GM21381 (cell line): Measurements from ENCODE around the gene UBXN2A.
"Not testable (repeated sequence)": the region's sequence is repeated elsewhere in the genome, so short reads cannot be mapped to it uniquely, and the experiment has no call there.

Source experiments
- ATAC-seq: cut with Tn5 transposase; IDR thresholded peaks from one replicate; pipeline ENCODE4 v1.9.1; 2021; ENCODE audit warnings: mild to moderate bottlenecking, moderate library complexity; ENCODE audit not compliant: unreplicated experiment

The UBXN2A gene

DNA sequence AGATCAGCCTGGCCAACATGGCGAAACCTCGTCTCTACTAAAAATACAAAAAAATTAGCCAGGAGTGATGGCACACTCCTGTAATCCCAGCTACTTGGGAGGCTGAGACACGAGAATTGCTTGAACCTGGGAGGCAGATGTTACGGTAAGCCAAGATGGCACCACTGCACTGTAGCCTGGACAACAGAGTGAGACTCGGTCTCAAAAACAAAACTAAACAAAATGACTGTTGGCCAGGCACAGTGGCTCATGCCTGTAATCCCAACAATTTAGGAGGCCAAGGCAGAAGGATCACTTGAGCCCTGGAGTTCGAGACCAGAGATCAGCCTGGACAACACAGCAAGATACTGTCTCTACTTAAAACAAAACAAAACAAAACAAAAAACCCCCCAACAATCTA lies 102.9 kb downstream of the UBXN2A start:
- ATAC-seq, result not testable (repeated sequence)

GRCh38 chr2:24045511-24046508 lies 105.5 kb downstream of the UBXN2A start:
- ATAC-seq, result no peak

GRCh38 chr2:24046599-24046929 lies 106.3 kb downstream of the UBXN2A start:
- ATAC-seq, result no peak

DNA sequence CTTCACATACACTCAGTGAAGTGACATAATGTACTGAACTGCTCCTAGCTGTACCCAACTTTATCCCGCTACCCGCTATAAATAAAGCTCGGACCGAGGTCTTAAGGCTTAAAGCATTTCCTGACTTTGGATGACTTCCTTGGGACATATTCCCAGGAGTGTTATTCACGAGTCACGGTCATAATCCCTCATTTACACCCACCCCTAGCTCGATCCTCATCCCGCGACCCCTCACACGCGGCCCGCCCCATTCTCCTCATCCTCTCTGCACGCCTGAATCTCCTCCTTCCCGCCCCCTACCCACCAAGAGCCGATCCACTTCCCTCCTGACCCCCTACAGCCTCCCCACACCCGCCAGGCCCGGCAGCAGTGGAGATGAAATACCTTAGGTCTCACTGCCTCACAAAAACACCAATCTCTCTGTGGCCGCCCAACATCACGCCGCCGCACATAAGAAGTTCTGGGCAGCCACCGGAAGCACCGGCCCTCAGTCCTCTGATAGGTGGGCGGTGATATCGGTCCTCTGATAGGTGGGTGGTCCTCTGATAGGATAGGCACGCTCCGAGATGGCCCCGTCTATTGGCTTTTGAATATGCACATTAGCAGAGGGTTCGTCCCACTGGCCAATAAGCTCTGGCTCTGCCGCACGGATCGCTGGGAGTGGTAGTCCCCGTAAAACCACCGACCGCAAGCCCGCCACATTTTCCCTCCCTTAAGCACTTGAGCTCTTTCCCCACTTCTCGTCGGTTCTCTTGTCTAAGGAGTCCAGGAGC lies 106.9 kb downstream of the UBXN2A start, which contains the start of gene WDCP:
Gene WDCP (minus strand): TSS at position 462 of the 773 bp plus-strand sequence. CDS start 7,897 bp downstream, outside the sequence.
- peak; percentile 97 for ATAC-seq

GRCh38 chr2:24047703-24048033 lies 107.4 kb downstream of the UBXN2A start:
- ATAC-seq, result no peak

- ATAC-seq, result no peak
Observed at GRCh38 chr2:24048769-24049484, 108.7 kb downstream of the UBXN2A start.

DNA sequence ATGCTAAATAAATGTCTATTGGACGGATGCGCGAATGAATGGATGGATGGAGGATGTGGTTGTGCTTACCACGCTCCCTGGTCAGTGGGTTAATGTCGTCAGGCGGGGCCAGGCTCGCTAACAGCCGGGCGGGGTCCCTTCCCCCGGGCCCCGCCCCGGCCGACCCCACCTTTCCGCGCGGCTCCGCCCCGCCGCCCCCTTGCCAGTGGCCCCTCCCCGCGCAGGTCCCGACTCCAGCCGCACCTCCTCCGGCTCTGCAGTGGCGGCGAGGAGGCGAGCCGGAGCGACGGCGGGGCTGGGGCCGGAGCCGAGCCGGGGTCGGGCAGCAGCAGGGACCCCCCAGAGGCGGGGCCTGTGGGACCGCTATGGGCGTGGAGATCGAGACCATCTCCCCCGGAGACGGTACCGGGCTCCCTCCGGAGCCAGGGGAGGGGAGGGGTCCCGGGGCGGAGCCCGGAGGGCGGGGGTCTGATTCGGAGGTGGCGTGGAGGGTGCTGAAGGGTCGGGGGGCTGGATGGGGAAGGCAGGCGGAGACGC lies 109.3 kb downstream of the UBXN2A start, which contains the start of gene FKBP1B:
Gene FKBP1B (plus strand): TSS at position 257 of the 537 bp plus-strand sequence. CDS start 109 bp downstream, at position 366.
- ATAC-seq, result no peak

DNA sequence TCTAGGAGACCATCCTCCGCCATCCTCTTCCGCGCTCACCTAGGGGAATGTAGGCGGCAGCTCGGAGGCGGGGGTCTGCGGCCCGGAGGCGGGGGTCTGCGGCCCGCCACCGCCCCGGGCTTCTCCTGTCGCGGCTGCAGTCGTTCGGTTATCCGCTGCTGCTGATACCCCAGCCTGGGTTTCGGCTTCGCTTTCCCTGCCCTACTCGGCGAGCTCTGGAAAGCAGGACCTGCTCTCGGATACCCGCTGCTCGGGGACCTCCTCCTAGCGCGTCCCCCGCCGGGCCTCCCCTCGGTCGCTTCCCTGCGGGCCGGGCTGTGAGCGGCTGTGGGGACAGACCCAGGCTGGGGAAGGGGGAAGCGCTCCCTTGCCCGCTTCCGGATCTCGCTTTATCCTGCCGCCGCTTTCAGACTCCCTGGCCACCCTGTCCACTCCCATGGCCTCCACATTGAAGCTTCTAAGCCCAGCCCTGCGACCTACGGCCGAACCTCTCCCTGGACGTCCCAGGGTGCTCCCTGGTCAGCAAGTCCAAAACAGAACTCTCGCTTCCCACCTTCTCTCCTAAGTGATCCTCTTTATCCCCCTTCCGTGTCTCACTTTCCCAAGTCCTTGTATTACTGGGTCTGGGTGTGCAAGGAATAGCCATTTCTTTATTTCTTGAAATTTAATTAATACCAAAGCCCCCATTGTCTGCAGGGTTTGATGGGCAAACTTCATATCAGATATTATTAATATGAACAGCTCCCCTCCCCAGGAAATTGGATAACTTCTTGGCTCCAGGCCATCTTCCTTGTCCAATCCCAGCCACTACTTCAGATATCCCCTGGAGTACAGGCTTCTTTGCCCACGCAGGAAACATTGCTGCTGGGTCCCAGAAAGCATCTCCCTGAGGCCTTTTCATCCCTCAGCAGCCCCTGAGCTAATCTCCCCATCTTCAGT lies 110.0 kb downstream of the UBXN2A start:
- no peak for ATAC-seq

DNA sequence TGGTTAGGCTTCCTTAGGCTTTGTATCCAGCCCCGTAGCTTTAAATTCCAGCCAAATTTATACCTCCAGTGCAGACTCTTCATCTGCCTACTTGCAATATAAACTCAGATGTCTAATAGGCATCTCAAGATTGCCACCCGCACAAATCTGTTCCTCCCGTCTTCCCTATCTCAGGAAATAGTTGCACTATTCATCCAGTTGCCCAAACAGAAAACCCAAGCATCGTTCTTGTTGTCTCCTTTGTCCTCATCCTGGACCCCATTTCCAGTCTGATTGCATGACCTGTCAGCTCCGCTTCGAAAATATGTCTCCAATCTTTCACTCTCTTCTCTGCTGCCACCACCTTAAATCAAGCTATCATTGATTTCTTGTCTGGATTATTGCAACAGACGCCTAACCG lies 111.6 kb downstream of the UBXN2A start:
- ATAC-seq, result no peak

DNA sequence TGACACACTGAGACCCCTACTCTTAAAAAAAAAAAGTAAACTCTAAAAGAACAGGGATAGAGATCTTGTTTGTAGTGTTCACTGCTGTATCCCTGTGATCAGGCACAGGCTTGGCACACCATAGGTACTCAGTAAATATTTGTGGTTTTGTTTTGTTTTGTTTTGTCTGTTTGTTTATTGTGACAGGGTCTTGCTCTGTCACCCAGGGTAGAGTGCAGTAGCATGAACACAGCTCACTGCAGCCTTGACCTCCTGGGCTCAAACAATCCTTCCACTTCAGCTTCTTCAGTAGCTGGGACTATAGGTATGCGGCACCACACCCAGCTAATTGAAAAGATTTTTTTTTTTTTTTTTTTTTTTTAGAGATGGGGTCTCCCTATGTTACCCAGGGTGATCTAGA lies 112.7 kb downstream of the UBXN2A start:
- ATAC-seq, result no peak
